DMS 273 treated with DMSO at 0.1 percent for 48 hours (cell line): ENCODE results near the gene CTSW.

Experiments
- DNase-seq: peaks from one replicate; lab custom pipeline; 2025; lab: John Stamatoyannopoulos, UW

CTSW gene

GRCh38 chr11:65931773-65932557, 52.3 kb downstream of the CTSW start:
- no peak for DNase-seq

- no peak for DNase-seq
Observed at GRCh38 chr11:65932558-65932919, 52.9 kb downstream of the CTSW start.
